Measurements from ENCODE around the gene APLP2. TPM values are rescaled to one million over a fixed set of nuclear protein-coding genes. Genes with fewer than 3 reads are reported as not detected.

APLP2 gene
- total and polyA plus RNA-seq, 2 donors (not counting 1 experiment from before 2014, with no cell fraction given), result 409 to 508 TPM

DNA sequence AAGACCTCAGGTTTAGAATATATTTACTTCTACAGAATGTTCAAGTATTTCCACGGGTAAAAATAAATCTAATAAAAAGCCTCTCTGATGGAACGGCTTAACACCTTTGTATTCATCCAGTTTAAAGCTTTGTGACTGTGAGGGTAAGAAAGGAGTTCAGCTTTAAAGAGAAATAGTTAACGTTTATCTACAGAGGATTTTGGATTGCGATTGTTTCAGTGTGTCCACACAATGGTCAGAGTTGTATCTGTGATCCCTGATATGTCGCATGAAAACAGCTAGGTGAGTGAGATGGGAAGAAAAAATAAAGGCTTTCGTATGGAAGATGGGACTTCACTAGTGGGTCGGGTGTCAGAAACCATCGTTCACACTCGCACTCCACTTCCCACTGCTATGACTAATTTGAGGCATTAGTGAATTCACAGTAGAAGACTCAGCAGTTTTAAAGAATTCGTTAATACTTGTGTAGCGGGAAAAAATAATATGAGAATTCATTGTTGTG, 1.6 kb downstream of the APLP2 start:
- Histone ChIP-seq H3K9me3 (ENCODE audit: control insufficient read depth, insufficient read depth, low read depth, low read length) (no peaks in the 10 kb centered on the region), H3K27me3 (ENCODE audit: control insufficient read depth, insufficient read depth, low read length) (no peaks in the 10 kb centered on the region), H2AFZ (ENCODE audit: low read length) (no peak overlapping the region), H3K4me2 (ENCODE audit: extremely low read depth, insufficient read depth, low read length) (peak overlapping the region; percentile 81), H3K4me1 (ENCODE audit: control insufficient read depth, extremely low read depth, insufficient read depth, low read length) (peaks cover 5% of the 10 kb centered on the region), H3K4me3 (replicated peaks in 1 of 4; ENCODE audit: control extremely low read depth in 1 of 4, insufficient read depth in 1 of 4, low read depth in 3 of 4, low read length in 4 of 4) (peak overlapping the region; percentile 74 to 93 (median 78)), H4K20me1 (ENCODE audit: control insufficient read depth, extremely low read depth, insufficient read depth, low read length) (peaks cover 6% of the 10 kb centered on the region), H3K79me2 (ENCODE audit: control insufficient read depth, insufficient read depth, low read length) (peaks cover 50% of the 10 kb centered on the region), H3K27ac (ENCODE audit: insufficient read depth, low read length) (peak overlapping the region; percentile 30), H3K36me3 (ENCODE audit: control insufficient read depth, insufficient read depth, low read length) (no peaks in the 10 kb centered on the region), H3K9ac (ENCODE audit: insufficient read depth, low read length) (peak overlapping the region; percentile 13)
- DNase-seq (ENCODE audit: low read depth in 2 of 2), result peak; percentile 40 to 57
- TF ChIP-seq EZH2 (IDR thresholded peaks at IDR 0.05; ENCODE audit: low read length, missing control alignments), result no peak
- TF ChIP-seq, protein P1, sequence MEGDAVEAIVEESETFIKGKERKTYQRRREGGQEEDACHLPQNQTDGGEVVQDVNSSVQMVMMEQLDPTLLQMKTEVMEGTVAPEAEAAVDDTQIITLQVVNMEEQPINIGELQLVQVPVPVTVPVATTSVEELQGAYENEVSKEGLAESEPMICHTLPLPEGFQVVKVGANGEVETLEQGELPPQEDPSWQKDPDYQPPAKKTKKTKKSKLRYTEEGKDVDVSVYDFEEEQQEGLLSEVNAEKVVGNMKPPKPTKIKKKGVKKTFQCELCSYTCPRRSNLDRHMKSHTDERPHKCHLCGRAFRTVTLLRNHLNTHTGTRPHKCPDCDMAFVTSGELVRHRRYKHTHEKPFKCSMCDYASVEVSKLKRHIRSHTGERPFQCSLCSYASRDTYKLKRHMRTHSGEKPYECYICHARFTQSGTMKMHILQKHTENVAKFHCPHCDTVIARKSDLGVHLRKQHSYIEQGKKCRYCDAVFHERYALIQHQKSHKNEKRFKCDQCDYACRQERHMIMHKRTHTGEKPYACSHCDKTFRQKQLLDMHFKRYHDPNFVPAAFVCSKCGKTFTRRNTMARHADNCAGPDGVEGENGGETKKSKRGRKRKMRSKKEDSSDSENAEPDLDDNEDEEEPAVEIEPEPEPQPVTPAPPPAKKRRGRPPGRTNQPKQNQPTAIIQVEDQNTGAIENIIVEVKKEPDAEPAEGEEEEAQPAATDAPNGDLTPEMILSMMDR (conservative IDR thresholded peaks at IDR 0.05 in 1 of 2, IDR thresholded peaks at IDR 0.05 in 1 of 2; ENCODE audit: low read depth in 1 of 2, low read length in 2 of 2), result no peak

DNA sequence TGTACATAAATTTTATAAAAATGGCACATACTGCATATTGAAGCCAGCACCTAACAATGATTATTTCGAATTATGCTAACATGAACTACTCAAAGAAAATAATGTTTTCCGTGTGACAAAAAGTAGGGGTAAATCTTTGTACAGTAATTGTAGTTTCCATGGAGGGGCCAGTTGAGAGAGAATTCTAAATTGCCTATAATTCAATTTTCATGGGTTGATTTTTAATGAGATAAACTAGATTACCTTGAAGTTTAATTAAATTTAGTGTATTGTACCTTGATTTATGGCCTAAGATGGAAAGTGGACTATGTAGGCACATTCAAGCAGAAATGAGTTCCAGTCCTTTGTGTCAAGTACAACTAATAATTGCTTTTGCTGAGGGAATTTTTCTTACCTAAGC, 5.0 kb downstream of the APLP2 start:
- Histone ChIP-seq H3K4me1 (ENCODE audit: control insufficient read depth, extremely low read depth, insufficient read depth, low read length) (no peaks in the 10 kb centered on the region), H3K4me3 (replicated peaks in 1 of 4; ENCODE audit: control extremely low read depth in 1 of 4, insufficient read depth in 1 of 4, low read depth in 3 of 4, low read length in 4 of 4) (no peak overlapping the region), H3K79me2 (ENCODE audit: control insufficient read depth, insufficient read depth, low read length) (peaks cover 72% of the 10 kb centered on the region), H4K20me1 (ENCODE audit: control insufficient read depth, extremely low read depth, insufficient read depth, low read length) (peaks cover 6% of the 10 kb centered on the region), H3K9me3 (ENCODE audit: control insufficient read depth, insufficient read depth, low read depth, low read length) (no peaks in the 10 kb centered on the region), H3K4me2 (ENCODE audit: extremely low read depth, insufficient read depth, low read length) (no peak overlapping the region), H2AFZ (ENCODE audit: low read length) (no peak overlapping the region), H3K36me3 (ENCODE audit: control insufficient read depth, insufficient read depth, low read length) (no peaks in the 10 kb centered on the region), H3K27me3 (ENCODE audit: control insufficient read depth, insufficient read depth, low read length) (no peaks in the 10 kb centered on the region), H3K9ac (ENCODE audit: insufficient read depth, low read length) (no peak overlapping the region), H3K27ac (ENCODE audit: insufficient read depth, low read length) (no peak overlapping the region)
- TF ChIP-seq, protein P1 (conservative IDR thresholded peaks at IDR 0.05 in 1 of 2, IDR thresholded peaks at IDR 0.05 in 1 of 2; ENCODE audit: low read depth in 1 of 2, low read length in 2 of 2), result no peak
- DNase-seq (ENCODE audit: low read depth in 2 of 2), result no peak

DNA sequence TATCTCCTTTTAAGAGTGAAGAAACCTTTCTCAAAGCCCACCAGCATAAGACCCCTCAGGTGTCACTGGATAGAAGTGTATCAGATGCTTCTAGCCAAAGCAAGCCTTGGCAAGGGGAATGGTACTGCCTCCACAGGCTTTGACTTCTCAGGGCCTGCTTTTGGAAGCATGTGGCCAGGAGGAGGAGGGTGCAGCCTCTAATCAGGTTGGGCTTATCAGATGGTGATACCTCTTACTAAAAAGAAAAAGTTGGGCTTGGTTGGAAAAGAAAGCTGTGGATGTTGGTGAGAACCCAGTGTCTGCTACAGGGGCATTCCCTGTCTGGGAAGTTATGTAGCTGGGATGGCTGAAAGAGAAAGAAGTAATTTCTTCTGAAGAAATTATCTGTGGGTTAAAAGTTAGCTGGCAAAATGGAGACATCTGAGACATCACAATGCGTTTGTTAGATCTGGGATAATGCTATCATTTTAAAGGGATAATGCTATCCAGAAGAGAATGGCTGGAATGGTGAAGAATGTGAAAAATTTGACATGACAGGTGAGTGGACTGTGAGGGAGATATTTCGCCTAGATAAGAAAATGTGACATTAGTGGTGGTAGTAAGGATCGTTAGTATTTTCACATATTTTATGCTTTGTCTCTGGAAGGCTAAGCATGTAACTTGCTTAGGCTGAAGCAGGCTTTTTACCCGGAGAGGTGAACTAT, 7.2 kb downstream of the APLP2 start:
- no peaks in the 10 kb centered on the region for H3K4me1 ChIP-seq (ENCODE audit: control insufficient read depth, extremely low read depth, insufficient read depth, low read length)
- peaks cover 1% of the 10 kb centered on the region for H4K20me1 ChIP-seq (ENCODE audit: control insufficient read depth, extremely low read depth, insufficient read depth, low read length)
- H3K4me2 ChIP-seq (ENCODE audit: extremely low read depth, insufficient read depth, low read length), result no peak overlapping the region
- H2AFZ ChIP-seq (ENCODE audit: low read length), result no peak overlapping the region
- H3K9ac ChIP-seq (ENCODE audit: insufficient read depth, low read length), result no peak overlapping the region
- no peak for DNase-seq (ENCODE audit: low read depth in 2 of 2)
- H3K9me3 ChIP-seq (ENCODE audit: control insufficient read depth, insufficient read depth, low read depth, low read length), result no peaks in the 10 kb centered on the region
- H3K36me3 ChIP-seq (ENCODE audit: control insufficient read depth, insufficient read depth, low read length), result no peaks in the 10 kb centered on the region
- no peaks in the 10 kb centered on the region for H3K27me3 ChIP-seq (ENCODE audit: control insufficient read depth, insufficient read depth, low read length)
- peaks cover 66% of the 10 kb centered on the region for H3K79me2 ChIP-seq (ENCODE audit: control insufficient read depth, insufficient read depth, low read length)
- TF ChIP-seq, protein P1 (conservative IDR thresholded peaks at IDR 0.05 in 1 of 2, IDR thresholded peaks at IDR 0.05 in 1 of 2; ENCODE audit: low read depth in 1 of 2, low read length in 2 of 2), result no peak
- no peak for TF ChIP-seq EZH2 (IDR thresholded peaks at IDR 0.05; ENCODE audit: low read length, missing control alignments)
- no peak overlapping the region for H3K4me3 ChIP-seq (replicated peaks in 1 of 4; ENCODE audit: control extremely low read depth in 1 of 4, insufficient read depth in 1 of 4, low read depth in 3 of 4, low read length in 4 of 4)
- H3K27ac ChIP-seq (ENCODE audit: insufficient read depth, low read length), result no peak overlapping the region
